Hair follicular keratinocyte (primary cell): ENCODE data around the gene GRIA1. TPM values are rescaled to one million over a fixed set of nuclear protein-coding genes. Genes with fewer than 3 reads are reported as not detected.

ENCODE experiments used
- total RNA-seq: library from RNA; depleted of rRNA; stranded (reverse); fragments of >200 nt; gene quantifications from 2 replicates; pipeline ENCODE4 v1.2.3, GENCODE V29; 2015

GRIA1 gene
- total RNA-seq, result 1.3 TPM in 1 of 2 replicates, not detected in the other

DNA sequence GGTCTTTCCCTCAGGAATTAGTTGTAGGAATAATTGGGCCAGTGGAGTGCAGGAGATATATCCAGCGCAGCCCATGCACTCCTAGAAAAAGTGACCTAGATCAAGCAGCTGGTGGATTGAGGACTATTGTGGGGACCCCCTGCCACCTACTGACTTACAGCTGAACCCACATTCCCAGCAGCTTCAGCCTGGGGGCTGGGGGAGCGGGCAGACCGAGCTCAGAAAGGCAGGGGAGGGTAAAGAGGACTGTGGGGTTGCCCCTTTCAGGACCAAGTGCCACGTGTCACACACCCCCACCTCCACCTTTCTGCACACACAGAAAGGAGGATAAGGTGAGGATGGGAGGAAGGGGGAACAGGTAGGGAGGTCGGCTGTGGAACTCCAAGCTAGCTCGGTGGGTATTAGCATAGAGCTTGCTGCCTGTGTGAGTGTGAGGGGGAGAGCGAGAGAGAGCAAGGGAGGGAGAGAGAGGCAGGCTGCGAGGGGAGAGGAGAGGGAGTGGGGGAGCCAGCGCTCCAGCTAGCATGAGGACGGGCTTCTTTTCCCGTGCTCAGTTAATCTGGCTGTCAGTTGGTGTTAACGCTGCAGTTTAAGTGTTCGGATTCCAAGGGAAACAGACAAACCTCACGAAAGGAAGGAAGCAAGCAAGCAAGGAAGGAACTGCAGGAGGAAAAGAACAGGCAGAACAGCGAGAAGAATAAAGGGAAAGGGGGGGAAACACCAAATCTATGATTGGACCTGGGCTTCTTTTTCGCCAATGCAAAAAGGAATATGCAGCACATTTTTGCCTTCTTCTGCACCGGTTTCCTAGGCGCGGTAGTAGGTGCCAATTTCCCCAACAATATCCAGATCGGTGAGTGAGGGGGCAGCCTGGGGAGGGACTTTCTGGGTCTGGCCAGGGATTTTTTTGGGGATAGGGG lies at the start of gene GRIA1:
Gene GRIA1 (plus strand): TSS at position 553 of the 920 bp plus-strand sequence.

